ENCODE results near the gene SHISAL1. TPM values are rescaled to one million over a fixed set of nuclear protein-coding genes. Genes with fewer than 3 reads are reported as not detected.

Gene SHISAL1
- total and polyA plus RNA-seq, 2 donors (not counting 3 experiments of a cell fraction or from before 2014, with no cell fraction given) = 0.01 to 0.07 TPM

DNA sequence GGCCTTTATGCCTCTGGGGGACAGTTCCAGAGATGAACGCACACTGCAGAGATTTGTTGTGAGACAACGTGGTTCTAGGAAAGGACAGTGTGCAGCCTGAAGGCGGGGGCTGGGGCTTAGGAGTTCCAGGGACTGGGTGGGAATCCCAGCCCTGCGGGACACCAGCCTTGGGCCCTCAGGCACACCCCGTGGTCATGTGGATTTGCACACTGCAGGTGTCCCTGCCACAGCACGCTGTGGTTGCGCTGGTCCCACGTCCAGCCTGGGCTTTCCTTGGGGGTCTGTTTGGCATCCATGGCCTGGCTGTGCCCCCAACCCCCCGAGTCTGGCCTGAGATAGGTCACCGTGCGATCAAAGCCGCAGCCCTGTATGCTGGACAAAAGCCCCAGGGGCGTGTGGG lies 7.3 kb downstream of the SHISAL1 start:
- no TSS peak for BruUV-seq (replicated peaks)
- no peaks in the 10 kb centered on the region for H3K4me1 ChIP-seq (ENCODE audit: control insufficient read depth, extremely low read depth, insufficient read depth, low read length)
- H3K79me2 ChIP-seq (ENCODE audit: control insufficient read depth, insufficient read depth, low read length) = no peaks in the 10 kb centered on the region
- no peak overlapping the region for H3K4me2 ChIP-seq (ENCODE audit: insufficient read depth, low read length)
- FAIRE-seq = no peak
- no peak for DNase-seq (ENCODE audit: low read depth, low spot score)
- H3K9me3 ChIP-seq (replicated peaks; ENCODE audit: control insufficient read depth, insufficient read depth, low read length) = no peaks in the 10 kb centered on the region
- H3K27me3 ChIP-seq (ENCODE audit: control insufficient read depth in 2 of 2, insufficient read depth in 2 of 2, low read length in 2 of 2) = no peaks in the 10 kb centered on the region
- no peaks in the 10 kb centered on the region for H3K36me3 ChIP-seq (ENCODE audit: control insufficient read depth in 2 of 2, extremely low read depth in 1 of 2, insufficient read depth in 2 of 2, low read length in 2 of 2)
- intact Hi-C loops (cut with micrococcal nuclease) = no loop called here
- no peak overlapping the region for H3K9ac ChIP-seq (replicated peaks; ENCODE audit: extremely low read depth, insufficient read depth, low read length)
- no peaks in the 10 kb centered on the region for H4K20me1 ChIP-seq (replicated peaks; ENCODE audit: control insufficient read depth, extremely low read depth, insufficient read depth, low read length)
- ChIA-PET POLR2A (no interaction called here), CTCF (no interaction called here)
- TF ChIP-seq, protein P1, sequence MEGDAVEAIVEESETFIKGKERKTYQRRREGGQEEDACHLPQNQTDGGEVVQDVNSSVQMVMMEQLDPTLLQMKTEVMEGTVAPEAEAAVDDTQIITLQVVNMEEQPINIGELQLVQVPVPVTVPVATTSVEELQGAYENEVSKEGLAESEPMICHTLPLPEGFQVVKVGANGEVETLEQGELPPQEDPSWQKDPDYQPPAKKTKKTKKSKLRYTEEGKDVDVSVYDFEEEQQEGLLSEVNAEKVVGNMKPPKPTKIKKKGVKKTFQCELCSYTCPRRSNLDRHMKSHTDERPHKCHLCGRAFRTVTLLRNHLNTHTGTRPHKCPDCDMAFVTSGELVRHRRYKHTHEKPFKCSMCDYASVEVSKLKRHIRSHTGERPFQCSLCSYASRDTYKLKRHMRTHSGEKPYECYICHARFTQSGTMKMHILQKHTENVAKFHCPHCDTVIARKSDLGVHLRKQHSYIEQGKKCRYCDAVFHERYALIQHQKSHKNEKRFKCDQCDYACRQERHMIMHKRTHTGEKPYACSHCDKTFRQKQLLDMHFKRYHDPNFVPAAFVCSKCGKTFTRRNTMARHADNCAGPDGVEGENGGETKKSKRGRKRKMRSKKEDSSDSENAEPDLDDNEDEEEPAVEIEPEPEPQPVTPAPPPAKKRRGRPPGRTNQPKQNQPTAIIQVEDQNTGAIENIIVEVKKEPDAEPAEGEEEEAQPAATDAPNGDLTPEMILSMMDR (IDR thresholded peaks at IDR 0.05; ENCODE audit: extremely low read depth in 1 of 2, insufficient read depth in 1 of 2, low read depth in 1 of 2, low read length in 2 of 2) = no peak
- TF ChIP-seq, protein P2, sequence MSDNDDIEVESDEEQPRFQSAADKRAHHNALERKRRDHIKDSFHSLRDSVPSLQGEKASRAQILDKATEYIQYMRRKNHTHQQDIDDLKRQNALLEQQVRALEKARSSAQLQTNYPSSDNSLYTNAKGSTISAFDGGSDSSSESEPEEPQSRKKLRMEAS (IDR thresholded peaks at IDR 0.05; ENCODE audit: insufficient read depth, insufficient read length) = no peak
- TF ChIP-seq POLR2A (IDR thresholded peaks at IDR 0.05; ENCODE audit: low read depth, low read length) = no peak
- no peak for TF ChIP-seq FOS (IDR thresholded peaks at IDR 0.05; ENCODE audit: borderline replicate concordance, insufficient read depth, low read length)
- no peak for TF ChIP-seq GATA2 (IDR thresholded peaks at IDR 0.05; ENCODE audit: insufficient read depth, insufficient read length, low read depth, low read length)
- no peak overlapping the region for H3K4me3 ChIP-seq (replicated peaks in 1 of 3; ENCODE audit: insufficient read depth in 1 of 3, low read depth in 1 of 3, low read length in 3 of 3)
- dilution Hi-C loops (cut with MboI; ENCODE audit: extremely low pct_ligation_motif_present, low sequenced_read_pairs) = no loop called here
- H3K27ac ChIP-seq (ENCODE audit: insufficient read depth, low read depth, low read length) = no peak overlapping the region
- H2AFZ ChIP-seq (ENCODE audit: low read depth, low read length) = no peak overlapping the region
- no peaks in the 10 kb centered on the region for H3K9me1 ChIP-seq (replicated peaks; ENCODE audit: control insufficient read depth, extremely low read depth, insufficient read depth, low read length)

DNA sequence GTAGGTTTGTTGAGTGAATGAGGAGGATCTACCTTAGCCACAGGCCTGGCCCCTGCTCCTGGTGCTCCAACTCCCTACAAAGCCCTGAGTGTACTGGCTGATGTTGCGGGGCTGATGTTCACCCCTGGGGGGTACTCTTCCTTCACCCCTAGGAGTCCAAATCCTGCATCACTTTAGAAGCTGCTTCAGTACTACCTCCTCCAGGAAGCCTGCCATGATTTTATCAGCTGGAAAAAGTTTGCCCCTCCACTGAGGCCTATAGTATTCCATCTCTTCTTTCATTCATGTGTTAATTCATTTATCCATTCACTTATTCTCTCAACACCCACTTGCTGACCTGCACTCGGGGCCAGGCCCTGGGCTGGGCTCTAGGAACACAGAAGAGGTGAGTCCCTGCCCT lies 7.8 kb downstream of the SHISAL1 start:
- no peak overlapping the region for H3K4me3 ChIP-seq (replicated peaks in 1 of 3; ENCODE audit: insufficient read depth in 1 of 3, low read depth in 1 of 3, low read length in 3 of 3)
- no peaks in the 10 kb centered on the region for H3K79me2 ChIP-seq (ENCODE audit: control insufficient read depth, insufficient read depth, low read length)
- ChIA-PET POLR2A (no interaction called here), CTCF (interaction anchor here (1.3 kb wide), 1 partner anchor 21 kb away, joined by 6 read pairs; no protein-coding TSS in a partner anchor)
- intact Hi-C loops (cut with micrococcal nuclease) = no loop called here
- H3K27ac ChIP-seq (ENCODE audit: insufficient read depth, low read depth, low read length) = no peak overlapping the region
- no TSS peak for BruUV-seq (replicated peaks)
- H4K20me1 ChIP-seq (replicated peaks; ENCODE audit: control insufficient read depth, extremely low read depth, insufficient read depth, low read length) = no peaks in the 10 kb centered on the region
- H3K9me3 ChIP-seq (replicated peaks; ENCODE audit: control insufficient read depth, insufficient read depth, low read length) = no peaks in the 10 kb centered on the region
- no peaks in the 10 kb centered on the region for H3K4me1 ChIP-seq (ENCODE audit: control insufficient read depth, extremely low read depth, insufficient read depth, low read length)
- FAIRE-seq (no peak), DNase-seq (ENCODE audit: low read depth, low spot score) (no peak)
- H3K4me2 ChIP-seq (ENCODE audit: insufficient read depth, low read length) = no peak overlapping the region
- TF ChIP-seq GATA2 (IDR thresholded peaks at IDR 0.05; ENCODE audit: insufficient read depth, insufficient read length, low read depth, low read length) = no peak
- H3K9me1 ChIP-seq (replicated peaks; ENCODE audit: control insufficient read depth, extremely low read depth, insufficient read depth, low read length) = no peaks in the 10 kb centered on the region
- no peaks in the 10 kb centered on the region for H3K27me3 ChIP-seq (ENCODE audit: control insufficient read depth in 2 of 2, insufficient read depth in 2 of 2, low read length in 2 of 2)
- no peak overlapping the region for H3K9ac ChIP-seq (replicated peaks; ENCODE audit: extremely low read depth, insufficient read depth, low read length)
- dilution Hi-C loops (cut with MboI; ENCODE audit: extremely low pct_ligation_motif_present, low sequenced_read_pairs) = no loop called here
- H2AFZ ChIP-seq (ENCODE audit: low read depth, low read length) = no peak overlapping the region
- H3K36me3 ChIP-seq (ENCODE audit: control insufficient read depth in 2 of 2, extremely low read depth in 1 of 2, insufficient read depth in 2 of 2, low read length in 2 of 2) = no peaks in the 10 kb centered on the region
